Esophagus muscularis mucosa (tissue), 3 donors: Measurements from ENCODE around the gene POU3F1.

Source experiments
- CTCF ChIP-seq, 3 experiments: fragments of 200-600 bp in 2 of 3; fragments of 450-650 bp in 1 of 3; sonication (generic) in 2 of 3; IDR thresholded peaks; one replicate each; pipeline ENCODE4 v1.5.1; 2017 to 2019; ENCODE audit warnings: antibody characterized with exemption in 3 of 3, mild to moderate bottlenecking in 2 of 3, moderate library complexity in 1 of 3
- POLR2A ChIP-seq: fragments of 450-650 bp; IDR thresholded peaks from one replicate; pipeline ENCODE4 v1.6.1; 2017; ENCODE audit warnings: antibody characterized with exemption, moderate library complexity, mild to moderate bottlenecking, low read depth

- TF ChIP-seq CTCF (IDR thresholded peaks at IDR 0.05) (no peak), POLR2A (no peak)
Observed at GRCh38 chr1:38062361-38063288, 16.0 kb upstream of the POU3F1 start.
